ENCODE data around the gene SLC19A1.

SLC19A1 gene

GRCh38 chr21:45545236-45545570, 3.0 kb upstream of the SLC19A1 start:
- DNase-seq (ENCODE audit: low read depth in 2 of 2): no peak

GRCh38 chr21:45544449-45545235, 2.4 kb upstream of the SLC19A1 start:
- DNase-seq (ENCODE audit: low read depth in 2 of 2): no peak

GRCh38 chr21:45543710-45544448, 1.6 kb upstream of the SLC19A1 start:
- DNase-seq (ENCODE audit: low read depth in 2 of 2): no peak

GRCh38 chr21:45543371-45543709, 1.1 kb upstream of the SLC19A1 start:
- DNase-seq (ENCODE audit: low read depth in 2 of 2): no peak

GRCh38 chr21:45542667-45543370, 579 bp upstream of the SLC19A1 start:
- no peak for DNase-seq (ENCODE audit: low read depth in 2 of 2)

- DNase-seq (ENCODE audit: low read depth in 2 of 2): peak; percentile 56 to 74
Observed at GRCh38 chr21:45541221-45542039, 810 bp downstream of the SLC19A1 start.

- no peak for DNase-seq (ENCODE audit: low read depth in 2 of 2)
Observed at GRCh38 chr21:45540601-45540970, 1.7 kb downstream of the SLC19A1 start.

- DNase-seq (ENCODE audit: low read depth in 2 of 2): no peak
Observed at GRCh38 chr21:45539796-45540600, 2.2 kb downstream of the SLC19A1 start.

- no peak for DNase-seq (ENCODE audit: low read depth in 2 of 2)
Observed at GRCh38 chr21:45539046-45539795, 3.0 kb downstream of the SLC19A1 start.

- DNase-seq (ENCODE audit: low read depth in 2 of 2): no peak
Observed at GRCh38 chr21:45538381-45539045, 3.7 kb downstream of the SLC19A1 start.

GRCh38 chr21:45537746-45538291, 4.4 kb downstream of the SLC19A1 start:
- no peak for DNase-seq (ENCODE audit: low read depth in 2 of 2)

- no peak for DNase-seq (ENCODE audit: low read depth in 2 of 2)
Observed at GRCh38 chr21:45537111-45537745, 5.0 kb downstream of the SLC19A1 start.

GRCh38 chr21:45536301-45537081, 5.7 kb downstream of the SLC19A1 start:
- no peak for DNase-seq (ENCODE audit: low read depth in 2 of 2)

GRCh38 chr21:45535341-45536081, 6.7 kb downstream of the SLC19A1 start:
- DNase-seq (ENCODE audit: low read depth in 2 of 2): no peak

GRCh38 chr21:45534636-45535331, 7.5 kb downstream of the SLC19A1 start:
- no peak for DNase-seq (ENCODE audit: low read depth in 2 of 2)

- DNase-seq (ENCODE audit: low read depth in 2 of 2): no peak
Observed at GRCh38 chr21:45533846-45534635, 8.2 kb downstream of the SLC19A1 start.
